ENCODE results near the gene SPATA16. TPM values are rescaled to one million over a fixed set of nuclear protein-coding genes. Genes with fewer than 3 reads are reported as not detected.

SPATA16 gene
- total RNA-seq, 2 experiments from 2014 or later = not detected

- H3K27ac Mint-ChIP-seq = no peak overlapping the region
These were observed 222.9 kb downstream of the SPATA16 start for GRCh38 chr3:172918165-172918564.

GRCh38 chr3:172915911-172916514 lies 225.0 kb downstream of the SPATA16 start:
- Mint-ChIP-seq H3K27ac (no peak overlapping the region), H3K36me3 (ENCODE audit: low read depth) (no peaks in the 10 kb centered on the region), H3K4me3 (no peak overlapping the region), H3K9me3 (ENCODE audit: insufficient read depth) (no peaks in the 10 kb centered on the region), H3K27me3 (ENCODE audit: low read depth) (peaks cover 2% of the 10 kb centered on the region), H3K4me1 (ENCODE audit: low read depth) (no peaks in the 10 kb centered on the region)
- ChIA-PET POLR2A (no interaction called here), CTCF (no interaction called here)
- DNase-seq (no peak), ATAC-seq (no peak)

More at GRCh38 chr3:172918165-172918564, 222.9 kb downstream of the SPATA16 start:
- Mint-ChIP-seq H3K4me3 (no peak overlapping the region), H3K27me3 (ENCODE audit: low read depth) (peaks cover 2% of the 10 kb centered on the region), H3K4me1 (ENCODE audit: low read depth) (no peaks in the 10 kb centered on the region), H3K36me3 (ENCODE audit: low read depth) (no peaks in the 10 kb centered on the region), H3K9me3 (ENCODE audit: insufficient read depth) (no peaks in the 10 kb centered on the region)
- ChIA-PET CTCF (no interaction called here), POLR2A (no interaction called here)
- no peak for ATAC-seq
- no peak for DNase-seq

DNA sequence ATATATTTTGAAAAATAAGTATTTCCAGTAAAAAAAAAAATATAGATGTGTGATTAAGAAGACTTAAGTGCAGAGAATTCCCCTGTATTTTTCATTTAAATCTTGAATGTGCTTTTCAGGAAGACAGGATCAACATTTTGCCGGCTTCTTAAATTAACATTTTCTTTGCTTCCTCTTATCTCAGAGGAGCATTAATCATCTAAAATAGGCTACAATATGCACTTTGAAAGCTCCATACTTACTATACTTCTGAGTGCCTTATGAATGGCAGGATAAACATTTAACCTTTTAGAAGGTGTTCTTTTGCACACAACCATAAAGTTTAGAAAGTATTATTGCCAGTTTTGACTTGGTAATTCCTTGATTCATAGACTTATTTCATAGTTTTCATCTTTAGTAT lies 226.2 kb downstream of the SPATA16 start:
- DNase-seq = no peak
- CTCF ChIA-PET = no interaction called here
- H3K4me1 Mint-ChIP-seq (ENCODE audit: low read depth) = no peaks in the 10 kb centered on the region
- no peak overlapping the region for H3K4me3 Mint-ChIP-seq
- H3K27me3 Mint-ChIP-seq (ENCODE audit: low read depth) = peaks cover 2% of the 10 kb centered on the region
- POLR2A ChIA-PET = no interaction called here
- no peak overlapping the region for H3K27ac Mint-ChIP-seq
- ATAC-seq = no peak
- H3K36me3 Mint-ChIP-seq (ENCODE audit: low read depth) = no peaks in the 10 kb centered on the region
- no peaks in the 10 kb centered on the region for H3K9me3 Mint-ChIP-seq (ENCODE audit: insufficient read depth)

DNA sequence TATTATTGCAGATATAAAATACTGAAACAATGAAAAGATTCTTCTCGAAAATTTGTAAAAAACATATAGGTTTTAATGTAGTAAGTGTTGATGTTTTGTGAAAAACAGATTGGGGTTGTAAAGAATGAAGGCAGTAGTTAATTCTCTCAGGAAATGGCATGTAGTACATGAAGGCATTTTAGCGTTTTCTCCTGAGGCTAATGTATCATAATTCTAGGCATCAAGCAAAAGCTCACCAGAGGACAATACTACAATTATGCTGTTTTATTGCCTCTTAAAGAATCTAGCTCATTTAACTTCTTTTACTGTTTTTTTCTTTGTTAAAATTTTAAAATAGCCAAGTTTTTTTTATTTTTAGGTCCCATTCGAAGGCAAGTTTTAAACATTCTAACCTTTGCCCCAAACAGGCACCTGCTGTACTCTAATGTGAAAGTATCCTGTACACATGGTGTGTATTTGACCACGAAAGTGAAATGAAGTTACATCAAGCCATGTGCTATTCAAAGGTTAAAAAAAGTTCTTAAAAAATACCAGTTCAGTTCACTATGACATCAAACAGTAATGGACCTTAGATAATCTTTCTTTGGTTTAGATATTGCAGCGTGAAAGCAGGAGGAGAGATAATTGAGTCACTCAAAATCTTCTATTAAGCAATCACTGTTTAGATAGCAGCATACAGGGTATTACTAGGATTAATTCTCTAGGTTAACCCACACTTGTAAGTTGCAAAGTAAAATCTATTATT lies 227.0 kb downstream of the SPATA16 start:
- POLR2A ChIA-PET = no interaction called here
- Mint-ChIP-seq H3K27me3 (ENCODE audit: low read depth) (peaks cover 2% of the 10 kb centered on the region), H3K27ac (no peak overlapping the region), H3K9me3 (ENCODE audit: insufficient read depth) (no peaks in the 10 kb centered on the region), H3K4me1 (ENCODE audit: low read depth) (no peaks in the 10 kb centered on the region), H3K4me3 (no peak overlapping the region), H3K36me3 (ENCODE audit: low read depth) (no peaks in the 10 kb centered on the region)
- CTCF ChIA-PET = no interaction called here
- ATAC-seq = no peak
- DNase-seq = no peak

GRCh38 chr3:172911142-172911541 lies 229.9 kb downstream of the SPATA16 start:
- no peak for ATAC-seq
- Mint-ChIP-seq H3K27ac (no peak overlapping the region), H3K9me3 (ENCODE audit: insufficient read depth) (no peaks in the 10 kb centered on the region), H3K27me3 (ENCODE audit: low read depth) (peaks cover under 1% of the 10 kb centered on the region), H3K36me3 (ENCODE audit: low read depth) (no peaks in the 10 kb centered on the region), H3K4me3 (no peak overlapping the region), H3K4me1 (ENCODE audit: low read depth) (no peaks in the 10 kb centered on the region)
- CTCF ChIA-PET = no interaction called here
- DNase-seq = no peak
- POLR2A ChIA-PET = no interaction called here

- Mint-ChIP-seq H3K36me3 (ENCODE audit: low read depth) (no peaks in the 10 kb centered on the region), H3K27me3 (ENCODE audit: low read depth) (no peaks in the 10 kb centered on the region), H3K27ac (no peak overlapping the region), H3K4me1 (ENCODE audit: low read depth) (no peaks in the 10 kb centered on the region), H3K4me3 (no peak overlapping the region), H3K9me3 (ENCODE audit: insufficient read depth) (no peaks in the 10 kb centered on the region)
- DNase-seq = no peak
- ChIA-PET CTCF (no interaction called here), POLR2A (no interaction called here)
- no peak for ATAC-seq
These were observed 232.2 kb downstream of the SPATA16 start for GRCh38 chr3:172908771-172909270.

DNA sequence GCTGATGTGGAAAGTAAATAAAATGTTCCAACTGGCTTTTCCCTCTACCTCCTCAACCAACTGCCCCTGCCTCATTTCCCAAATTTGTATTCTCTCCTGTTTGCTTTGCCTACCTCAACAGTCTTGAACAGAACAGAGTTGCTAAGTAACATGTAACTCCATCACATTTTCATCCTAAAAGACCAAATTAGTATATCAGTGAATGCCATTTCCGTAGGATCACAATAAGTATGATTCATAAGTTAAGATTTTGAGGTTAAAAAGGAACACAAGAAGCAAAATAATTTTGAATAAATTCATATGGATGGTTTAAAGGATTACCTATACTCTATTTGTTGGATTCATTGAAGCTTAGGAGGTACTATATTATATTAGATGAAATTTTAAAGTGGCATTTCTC lies 235.6 kb downstream of the SPATA16 start:
- ChIA-PET CTCF (no interaction called here), POLR2A (no interaction called here)
- DNase-seq = no peak
- no peak overlapping the region for H3K27ac Mint-ChIP-seq
- no peak overlapping the region for H3K4me3 Mint-ChIP-seq
- H3K27me3 Mint-ChIP-seq (ENCODE audit: low read depth) = no peaks in the 10 kb centered on the region
- no peak for ATAC-seq
- H3K4me1 Mint-ChIP-seq (ENCODE audit: low read depth) = no peaks in the 10 kb centered on the region
- H3K9me3 Mint-ChIP-seq (ENCODE audit: insufficient read depth) = no peaks in the 10 kb centered on the region
- no peaks in the 10 kb centered on the region for H3K36me3 Mint-ChIP-seq (ENCODE audit: low read depth)

DNA sequence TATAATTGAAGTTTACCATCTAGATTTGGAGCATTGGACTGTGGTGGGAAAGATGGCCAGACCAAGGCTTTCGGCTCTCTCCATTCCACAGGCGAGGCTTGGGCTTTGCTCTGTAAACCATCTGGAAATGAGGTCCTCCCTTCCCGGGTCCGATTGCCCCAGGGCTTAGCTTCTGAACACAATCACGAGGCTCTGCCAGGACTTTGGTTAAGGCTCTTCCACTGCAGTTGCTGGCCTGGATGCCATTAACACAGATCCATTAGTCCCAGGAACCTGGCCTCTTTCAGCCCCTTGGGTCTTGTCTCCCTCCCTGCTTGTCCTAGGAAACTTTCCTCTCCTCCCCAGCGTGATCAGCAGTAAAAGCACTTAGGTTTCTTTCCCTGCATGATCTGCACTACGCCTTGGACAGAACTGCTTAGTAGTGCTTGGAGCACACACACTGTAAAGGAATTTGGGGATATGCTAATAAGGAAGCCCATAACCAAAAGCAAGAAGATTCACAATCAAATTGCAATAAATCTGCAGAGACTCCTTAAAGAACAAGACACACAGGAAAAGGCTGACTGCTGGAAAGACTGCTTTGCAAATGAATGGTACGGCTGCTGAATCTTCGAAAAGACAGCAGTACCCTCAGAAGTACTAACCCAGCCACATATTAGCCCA lies 236.2 kb downstream of the SPATA16 start:
- ATAC-seq (no peak), DNase-seq (no peak)
- Mint-ChIP-seq H3K36me3 (ENCODE audit: low read depth) (no peaks in the 10 kb centered on the region), H3K4me1 (ENCODE audit: low read depth) (no peaks in the 10 kb centered on the region), H3K27me3 (ENCODE audit: low read depth) (no peaks in the 10 kb centered on the region), H3K9me3 (ENCODE audit: insufficient read depth) (no peaks in the 10 kb centered on the region), H3K27ac (no peak overlapping the region), H3K4me3 (no peak overlapping the region)
- POLR2A ChIA-PET = no interaction called here
- CTCF ChIA-PET = no interaction called here

- ChIA-PET POLR2A (interaction anchor here (0.5 kb wide), 1 partner anchor 1982 kb away, joined by 3 read pairs; no protein-coding TSS in a partner anchor), CTCF (no interaction called here)
- ATAC-seq (no peak), DNase-seq (no peak)
- Mint-ChIP-seq H3K9me3 (ENCODE audit: insufficient read depth) (no peaks in the 10 kb centered on the region), H3K27me3 (ENCODE audit: low read depth) (no peaks in the 10 kb centered on the region), H3K36me3 (ENCODE audit: low read depth) (no peaks in the 10 kb centered on the region), H3K27ac (no peak overlapping the region), H3K4me3 (no peak overlapping the region), H3K4me1 (ENCODE audit: low read depth) (no peaks in the 10 kb centered on the region)
These were observed 237.3 kb downstream of the SPATA16 start for GRCh38 chr3:172903642-172904320.

GRCh38 chr3:172892158-172892557 lies 248.9 kb downstream of the SPATA16 start:
- Mint-ChIP-seq H3K9me3 (ENCODE audit: insufficient read depth) (no peaks in the 10 kb centered on the region), H3K27ac (no peak overlapping the region)

DNA sequence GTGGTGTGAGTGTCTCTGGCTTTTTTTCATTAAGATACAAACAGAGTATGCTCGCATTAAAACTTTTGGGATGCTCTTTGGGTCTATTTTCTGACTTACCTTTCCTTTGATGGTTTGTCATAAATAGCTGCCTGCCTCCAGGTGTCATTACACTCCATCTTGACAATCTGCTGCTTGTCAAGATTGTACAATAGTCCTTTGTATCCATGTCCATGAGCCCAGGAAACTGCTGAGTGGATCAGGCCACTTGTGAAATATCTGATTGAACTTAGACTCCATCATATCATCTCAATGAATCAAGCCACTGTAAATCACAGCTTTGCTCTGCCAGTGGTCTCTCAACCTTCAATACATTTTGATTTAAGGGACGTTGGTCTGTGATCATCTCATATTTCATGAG lies 255.3 kb downstream of the SPATA16 start:
- ChIA-PET POLR2A (no interaction called here), CTCF (no interaction called here)
- no peaks in the 10 kb centered on the region for H3K4me1 Mint-ChIP-seq (ENCODE audit: low read depth)
- no peaks in the 10 kb centered on the region for H3K9me3 Mint-ChIP-seq (ENCODE audit: insufficient read depth)
- H3K27ac Mint-ChIP-seq = no peak overlapping the region
- peaks cover 3% of the 10 kb centered on the region for H3K27me3 Mint-ChIP-seq (ENCODE audit: low read depth)
- DNase-seq (no peak), ATAC-seq (no peak)
- no peak overlapping the region for H3K4me3 Mint-ChIP-seq
- H3K36me3 Mint-ChIP-seq (ENCODE audit: low read depth) = no peaks in the 10 kb centered on the region

More at GRCh38 chr3:172892158-172892557, 248.9 kb downstream of the SPATA16 start:
- ATAC-seq = no peak
- Mint-ChIP-seq H3K36me3 (ENCODE audit: low read depth) (no peaks in the 10 kb centered on the region), H3K27me3 (ENCODE audit: low read depth) (peaks cover 3% of the 10 kb centered on the region), H3K4me1 (ENCODE audit: low read depth) (no peaks in the 10 kb centered on the region), H3K4me3 (no peak overlapping the region)
- CTCF ChIA-PET = no interaction called here
- DNase-seq = no peak
- POLR2A ChIA-PET = no interaction called here

GRCh38 chr3:172882563-172882962 lies 258.5 kb downstream of the SPATA16 start:
- no peak for DNase-seq
- H3K4me1 Mint-ChIP-seq (ENCODE audit: low read depth) = no peaks in the 10 kb centered on the region
- no peak overlapping the region for H3K27ac Mint-ChIP-seq
- H3K4me3 Mint-ChIP-seq = no peak overlapping the region
- no peaks in the 10 kb centered on the region for H3K27me3 Mint-ChIP-seq (ENCODE audit: low read depth)
- ATAC-seq = no peak
- no peaks in the 10 kb centered on the region for H3K9me3 Mint-ChIP-seq (ENCODE audit: insufficient read depth)
- POLR2A ChIA-PET = no interaction called here
- CTCF ChIA-PET = no interaction called here
- H3K36me3 Mint-ChIP-seq (ENCODE audit: low read depth) = no peaks in the 10 kb centered on the region
